HG02885 (cell line): Measurements from ENCODE around the gene VAT1.
A peak's percentile ranks its signal among the peaks of the same experiment; 100 is the strongest.
"Not testable (repeated sequence)": the region's sequence is repeated elsewhere in the genome, so short reads cannot be mapped to it uniquely, and the experiment has no call there.

Experiments used
- ATAC-seq: cut with Tn5 transposase; IDR thresholded peaks from one replicate; pipeline ENCODE4 v1.9.1; 2021; ENCODE audit warnings: mild to moderate bottlenecking; ENCODE audit not compliant: unreplicated experiment, poor library complexity

VAT1 gene

DNA sequence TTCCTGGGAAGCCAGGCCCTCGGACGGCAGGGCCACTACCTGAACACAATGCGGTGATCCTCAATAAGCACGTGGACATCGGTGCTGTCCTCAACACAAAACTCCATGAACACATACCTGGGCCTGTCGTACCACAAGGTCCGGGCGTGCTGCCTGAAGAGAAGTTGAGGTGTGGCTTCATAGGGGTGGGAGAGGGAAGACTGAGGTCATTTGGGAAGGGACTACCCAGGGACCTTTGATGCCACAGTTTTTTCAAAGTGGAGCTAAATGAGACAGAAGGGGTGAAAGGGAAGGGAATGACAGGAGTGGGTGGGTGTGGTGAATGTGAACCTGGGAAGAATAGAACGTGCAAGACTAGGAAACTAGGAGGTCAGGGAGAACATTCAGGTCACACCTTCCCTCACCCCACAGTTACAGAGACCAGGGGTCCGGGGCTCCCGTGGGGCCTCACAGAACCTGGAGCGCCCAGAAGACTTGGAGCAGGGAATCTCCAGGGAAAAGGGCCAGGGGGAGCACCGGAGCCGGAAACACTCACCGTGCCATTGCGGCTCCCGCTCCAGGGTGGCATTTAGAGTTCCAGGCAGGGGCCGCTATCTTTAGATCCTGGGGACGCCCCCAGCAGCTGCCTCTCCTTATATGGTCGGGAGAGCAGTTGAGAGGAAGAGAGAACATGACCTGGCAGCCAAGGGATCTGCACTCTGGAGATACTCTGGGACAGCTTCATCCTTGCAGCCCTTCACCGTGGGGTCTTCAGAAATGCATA, 42.5 kb downstream of the VAT1 start, which contains the start of gene PTGES3L:
Gene PTGES3L, minus strand, starts transcription at position 570 of the 763 bp plus-strand sequence. Its CDS starts 27 bp downstream, at position 543.
- peak; percentile 27 for ATAC-seq

DNA sequence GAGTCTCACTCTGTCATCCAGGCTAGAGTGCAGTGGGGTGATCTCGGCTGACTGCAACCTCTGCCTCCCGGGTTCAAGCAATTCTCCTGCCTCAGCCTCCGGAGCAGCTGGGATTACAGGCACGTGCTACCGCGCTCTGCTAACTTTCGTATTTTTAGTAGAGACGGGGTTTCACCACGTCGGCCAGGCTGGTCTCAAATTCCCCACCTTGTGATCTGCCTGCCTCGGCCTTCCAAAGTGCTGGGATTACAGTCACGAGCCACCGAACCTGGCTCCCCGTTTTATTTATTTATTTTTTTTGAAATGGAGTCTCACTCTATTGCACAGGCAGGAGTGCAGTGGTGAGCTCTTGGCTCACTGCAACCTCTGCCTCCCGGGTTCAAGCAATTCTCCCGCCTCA, 46.5 kb downstream of the VAT1 start:
- ATAC-seq: not testable (repeated sequence)

DNA sequence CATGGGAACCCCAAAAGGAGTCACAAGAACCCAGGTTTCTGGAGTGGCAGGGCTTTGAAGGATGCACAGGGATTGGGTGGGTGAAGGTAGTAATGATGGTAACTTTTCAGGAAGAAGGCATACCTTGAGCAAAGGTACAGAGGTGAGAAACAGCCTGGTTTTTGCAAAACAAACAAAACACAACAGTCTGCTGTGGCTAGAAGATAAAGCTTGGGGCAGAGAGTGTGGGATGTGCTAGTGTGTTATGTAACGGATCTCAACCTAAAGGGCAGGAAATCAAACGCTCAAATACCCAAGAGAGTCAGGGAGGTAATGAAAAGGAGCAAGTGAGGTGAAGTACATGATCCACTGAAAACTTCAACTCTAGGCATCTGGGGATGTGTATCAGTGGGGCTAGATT, 46.9 kb downstream of the VAT1 start:
- no peak for ATAC-seq

GRCh38 chr17:42973323-42973722, 48.9 kb downstream of the VAT1 start:
- not testable (repeated sequence) for ATAC-seq

DNA sequence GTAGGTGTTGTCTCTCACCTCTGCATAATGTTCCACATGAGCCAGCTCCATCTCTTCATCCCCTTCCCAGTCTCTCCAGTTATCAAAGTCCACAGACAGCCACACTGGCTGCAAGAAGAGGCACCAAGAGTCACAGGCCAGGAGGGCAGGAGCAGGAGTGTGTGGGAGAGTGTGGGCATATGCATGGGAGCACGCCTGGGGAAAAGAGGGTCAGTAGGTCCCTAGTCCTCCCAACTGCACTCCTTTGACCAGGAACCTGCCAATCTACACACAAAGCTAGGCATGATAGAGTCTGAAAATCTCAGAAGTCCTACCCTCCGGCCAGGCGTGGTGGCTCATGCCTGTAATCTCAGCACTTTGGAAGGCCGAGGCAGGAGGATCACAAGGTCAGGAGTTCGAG, 50.6 kb downstream of the VAT1 start:
- ATAC-seq: no peak

- no peak for ATAC-seq
Observed at GRCh38 chr17:42969001-42969581, 53.1 kb downstream of the VAT1 start.

DNA sequence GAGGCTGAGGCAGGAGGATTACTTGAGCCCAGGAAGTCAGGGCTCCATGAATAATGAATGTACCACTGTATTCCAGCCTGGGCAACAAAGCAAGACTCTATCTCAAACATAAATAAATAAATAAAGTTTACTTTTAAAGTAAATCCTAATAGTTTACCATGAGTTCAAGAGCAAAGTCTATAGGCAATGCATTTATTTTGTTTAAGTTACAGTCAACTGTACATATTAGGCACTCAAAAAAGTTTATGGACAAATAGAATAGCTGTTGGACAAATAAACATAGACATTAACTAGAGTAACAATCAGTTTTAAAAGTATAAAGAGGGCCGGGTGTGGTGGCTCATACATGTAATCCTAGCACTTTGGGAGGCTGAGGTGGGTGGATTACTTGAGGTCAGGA, 54.3 kb downstream of the VAT1 start:
- no peak for ATAC-seq
